Neural cell (in vitro differentiated cells): Measurements from ENCODE around the gene REXO5. TPM values are rescaled to one million over a fixed set of nuclear protein-coding genes. Genes with fewer than 3 reads are reported as not detected.

Experiments used
- H2AFZ ChIP-seq: fragments of 200-600, 300-800 bp; sonication (generic), shearing (Covaris generic); 2 replicates; pipeline ENCODE4 v1.6.0; 2014; ENCODE audit warnings: low read depth, mild to moderate bottlenecking, antibody characterized with exemption, low read length, moderate library complexity
- H3F3A ChIP-seq: fragments of 200-600 bp; shearing (Covaris generic); 2 replicates; pipeline ENCODE4 v1.6.1; 2016; ENCODE audit warnings: mild to moderate bottlenecking, moderate library complexity, mixed read lengths, antibody characterized with exemption, low read length; ENCODE audit not compliant: insufficient read depth, poor library complexity, severe bottlenecking
- H3K27ac ChIP-seq: fragments of 200-600, 300-800 bp; sonication (generic), shearing (Covaris generic); 2 replicates; pipeline ENCODE4 v1.5.1; 2014; ENCODE audit warnings: mild to moderate bottlenecking, low read length, moderate library complexity
- H3K27me3 ChIP-seq: fragments of 300-800, 200-600 bp; sonication (generic), shearing (Covaris generic); 2 replicates; pipeline ENCODE4 v1.6.0; 2014; ENCODE audit warnings: mild to moderate bottlenecking, low read depth, low read length, moderate library complexity; ENCODE audit not compliant: insufficient read depth
- H3K36me3 ChIP-seq: fragments of 300-800, 200-600 bp; sonication (generic), shearing (Covaris generic); 2 replicates; pipeline ENCODE4 v1.5.1; 2014; ENCODE audit warnings: mild to moderate bottlenecking, antibody characterized with exemption, low read length, moderate library complexity; ENCODE audit not compliant: insufficient read depth
- H3K4me2 ChIP-seq: fragments of 300-800, 200-600 bp; sonication (generic), shearing (Covaris generic); 2 replicates; pipeline ENCODE4 v1.6.0; 2014; ENCODE audit warnings: mild to moderate bottlenecking, low read length
- H3K4me3 ChIP-seq: fragments of 300-800, 200-600 bp; sonication (generic), shearing (Covaris generic); 2 replicates; pipeline ENCODE4 v1.5.1; 2014; ENCODE audit warnings: mild to moderate bottlenecking, low read length, moderate library complexity
- H3K79me2 ChIP-seq: fragments of 200-600 bp; shearing (Covaris generic); replicated peaks from 2 replicates; pipeline ENCODE4 v1.6.0; 2014; ENCODE audit warnings: mild to moderate bottlenecking, low read length, moderate library complexity; ENCODE audit not compliant: insufficient read depth
- H3K9ac ChIP-seq: fragments of 300-800, 200-600 bp; sonication (generic), shearing (Covaris generic); 2 replicates; pipeline ENCODE4 v1.6.1; 2016; ENCODE audit warnings: mild to moderate bottlenecking, low read length, mixed read lengths
- H3K9me2 ChIP-seq: fragments of 200-600 bp; shearing (Covaris generic); 2 replicates; pipeline ENCODE4 v1.6.1; 2016; ENCODE audit warnings: mild to moderate bottlenecking, low read length, mixed read lengths; ENCODE audit not compliant: insufficient read depth
- H3K9me3 ChIP-seq: fragments of 200-600, 300-800 bp; sonication (generic), shearing (Covaris generic); 2 replicates; pipeline ENCODE4 v1.6.1; 2016; ENCODE audit warnings: mild to moderate bottlenecking, mixed run types, low read length, moderate library complexity, mixed read lengths
- H4K20me1 ChIP-seq: fragments of 200-600 bp; shearing (Covaris generic); 2 replicates; pipeline ENCODE4 v1.6.1; 2016; ENCODE audit warnings: mild to moderate bottlenecking, mixed run types; ENCODE audit not compliant: insufficient read depth
- EP300 ChIP-seq: fragments of 450-650 bp; conservative IDR thresholded peaks from 2 replicates; pipeline ENCODE4 v1.6.1; 2014; ENCODE audit warnings: antibody characterized with exemption, mild to moderate bottlenecking, moderate library complexity; ENCODE audit not compliant: poor library complexity, severe bottlenecking
- EZH2 ChIP-seq: fragments of 200-600, 300-800 bp; shearing (Covaris generic), sonication (generic); IDR thresholded peaks from 2 replicates; pipeline ENCODE4 v1.6.1; 2014; ENCODE audit warnings: antibody characterized with exemption, low read length, borderline replicate concordance, mild to moderate bottlenecking; ENCODE audit not compliant: insufficient read depth, poor library complexity, severe bottlenecking
- MXI1 ChIP-seq: fragments of 450-650 bp; conservative IDR thresholded peaks from 2 replicates; pipeline ENCODE4 v1.6.1; 2014; ENCODE audit warnings: antibody characterized with exemption, mild to moderate bottlenecking; ENCODE audit not compliant: poor library complexity, severe bottlenecking
- POLR2AphosphoS5 ChIP-seq: IDR thresholded peaks from 2 replicates; pipeline ENCODE4 v1.6.1; 2012
- RAD21 ChIP-seq: fragments of 450-650 bp; conservative IDR thresholded peaks from 2 replicates; pipeline ENCODE4 v1.6.1; 2014; ENCODE audit warnings: antibody characterized with exemption, mild to moderate bottlenecking, moderate library complexity
- REST ChIP-seq: IDR thresholded peaks from 2 replicates; pipeline ENCODE4 v1.6.1; 2012; ENCODE audit warnings: borderline replicate concordance
- SMC3 ChIP-seq: fragments of 450-650 bp; conservative IDR thresholded peaks from 2 replicates; pipeline ENCODE4 v1.6.1; 2014; ENCODE audit warnings: antibody characterized with exemption, mild to moderate bottlenecking, moderate library complexity; ENCODE audit not compliant: poor library complexity
- TAF1 ChIP-seq: IDR thresholded peaks from 2 replicates; pipeline ENCODE4 v1.6.1; 2012; ENCODE audit warnings: low read depth
- polyA plus RNA-seq: library from polyadenylated mRNA; depleted of rRNA; stranded (reverse); fragments of >200 nt; gene quantifications from 2 replicates; pipeline ENCODE4 v1.2.3, GENCODE V29; 2014
- TF ChIP-seq, protein P1 (sequence below): fragments of 450-650 bp; IDR thresholded peaks from 2 replicates; pipeline ENCODE4 v1.5.1; 2014; ENCODE audit warnings: antibody characterized with exemption, mild to moderate bottlenecking, moderate library complexity; ENCODE audit not compliant: poor library complexity, severe bottlenecking

REXO5 gene
- polyA plus RNA-seq, 1 donor from 2014 or later = 11.2 TPM

DNA sequence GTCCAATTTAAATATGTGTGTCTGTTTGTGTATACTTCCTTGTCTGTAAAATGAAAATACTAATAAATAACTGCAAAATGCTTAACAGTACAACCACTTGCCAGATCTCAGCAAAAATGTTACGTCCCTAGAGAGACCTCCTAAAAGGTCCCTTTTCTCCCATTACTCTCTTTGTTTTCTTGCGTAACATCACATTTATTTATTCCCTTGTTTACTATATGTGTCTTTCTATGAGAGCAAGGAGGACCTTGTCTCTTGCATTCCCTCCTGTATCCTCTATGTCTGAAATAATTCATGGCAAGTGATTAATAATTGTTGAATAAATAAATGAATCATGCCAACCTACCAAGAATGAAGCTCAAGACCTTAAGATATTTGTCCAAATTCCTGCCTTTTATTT lies 40.6 kb upstream of the REXO5 start:
- H3K4me2 ChIP-seq = no peak overlapping the region
- H3K9me3 ChIP-seq = no peaks in the 10 kb centered on the region
- no peaks in the 10 kb centered on the region for H3K27me3 ChIP-seq
- no peaks in the 10 kb centered on the region for H3K9me2 ChIP-seq
- H3K36me3 ChIP-seq = no peaks in the 10 kb centered on the region
- no peak overlapping the region for H3K4me3 ChIP-seq
- H3K27ac ChIP-seq = no peak overlapping the region
- no peaks in the 10 kb centered on the region for H3F3A ChIP-seq
- no peaks in the 10 kb centered on the region for H4K20me1 ChIP-seq
- no peak overlapping the region for H2AFZ ChIP-seq
- H3K9ac ChIP-seq = no peak overlapping the region
- no peak for TF ChIP-seq POLR2AphosphoS5
- no peak for TF ChIP-seq RAD21
- no peak for TF ChIP-seq REST
- no peak for TF ChIP-seq EP300
- no peak for TF ChIP-seq EZH2
- no peak for TF ChIP-seq TAF1
- no peak for TF ChIP-seq SMC3
- TF ChIP-seq, protein P1, sequence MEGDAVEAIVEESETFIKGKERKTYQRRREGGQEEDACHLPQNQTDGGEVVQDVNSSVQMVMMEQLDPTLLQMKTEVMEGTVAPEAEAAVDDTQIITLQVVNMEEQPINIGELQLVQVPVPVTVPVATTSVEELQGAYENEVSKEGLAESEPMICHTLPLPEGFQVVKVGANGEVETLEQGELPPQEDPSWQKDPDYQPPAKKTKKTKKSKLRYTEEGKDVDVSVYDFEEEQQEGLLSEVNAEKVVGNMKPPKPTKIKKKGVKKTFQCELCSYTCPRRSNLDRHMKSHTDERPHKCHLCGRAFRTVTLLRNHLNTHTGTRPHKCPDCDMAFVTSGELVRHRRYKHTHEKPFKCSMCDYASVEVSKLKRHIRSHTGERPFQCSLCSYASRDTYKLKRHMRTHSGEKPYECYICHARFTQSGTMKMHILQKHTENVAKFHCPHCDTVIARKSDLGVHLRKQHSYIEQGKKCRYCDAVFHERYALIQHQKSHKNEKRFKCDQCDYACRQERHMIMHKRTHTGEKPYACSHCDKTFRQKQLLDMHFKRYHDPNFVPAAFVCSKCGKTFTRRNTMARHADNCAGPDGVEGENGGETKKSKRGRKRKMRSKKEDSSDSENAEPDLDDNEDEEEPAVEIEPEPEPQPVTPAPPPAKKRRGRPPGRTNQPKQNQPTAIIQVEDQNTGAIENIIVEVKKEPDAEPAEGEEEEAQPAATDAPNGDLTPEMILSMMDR = no peak
- no peak for TF ChIP-seq MXI1
- H3K79me2 ChIP-seq = no peaks in the 10 kb centered on the region

- TF ChIP-seq EP300 (no peak), EZH2 (no peak), RAD21 (no peak), POLR2AphosphoS5 (no peak), TAF1 (no peak)
- TF ChIP-seq, protein P1 = no peak
- no peaks in the 10 kb centered on the region for H3K79me2 ChIP-seq
These were observed 40.0 kb upstream of the REXO5 start for GRCh38 chr16:20766294-20766693.

More at GRCh38 chr16:20766294-20766693, 40.0 kb upstream of the REXO5 start:
- H3F3A ChIP-seq = no peaks in the 10 kb centered on the region
- no peaks in the 10 kb centered on the region for H3K9me3 ChIP-seq
- no peak overlapping the region for H3K4me3 ChIP-seq
- no peak overlapping the region for H3K9ac ChIP-seq
- H3K9me2 ChIP-seq = no peaks in the 10 kb centered on the region
- no peaks in the 10 kb centered on the region for H4K20me1 ChIP-seq
- H3K4me2 ChIP-seq = no peak overlapping the region
- no peaks in the 10 kb centered on the region for H3K36me3 ChIP-seq
- H2AFZ ChIP-seq = no peak overlapping the region
- no peak overlapping the region for H3K27ac ChIP-seq
- no peaks in the 10 kb centered on the region for H3K27me3 ChIP-seq
